ENCODE results near the gene POMT2.

Gene POMT2

DNA sequence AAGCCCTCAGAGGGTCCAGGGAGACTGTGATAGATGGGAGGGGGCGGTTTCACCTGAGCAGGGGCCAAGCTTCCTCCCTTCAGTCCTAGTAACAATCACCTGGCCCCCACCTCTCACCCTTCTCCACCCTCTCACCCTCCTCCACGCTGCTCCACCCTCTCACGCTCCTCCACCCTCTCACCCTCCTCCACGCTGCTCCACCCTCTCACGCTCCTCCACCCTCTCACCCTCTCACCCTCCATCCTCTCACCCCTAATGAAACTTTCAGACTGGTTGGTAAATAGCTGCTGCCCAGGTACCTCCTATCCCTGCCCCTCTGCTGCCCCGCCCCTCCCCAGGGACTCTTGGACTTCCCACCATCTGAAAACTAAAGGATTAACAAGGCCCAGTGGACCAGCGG lies 83.9 kb downstream of the POMT2 start:
- no peak for DNase-seq

DNA sequence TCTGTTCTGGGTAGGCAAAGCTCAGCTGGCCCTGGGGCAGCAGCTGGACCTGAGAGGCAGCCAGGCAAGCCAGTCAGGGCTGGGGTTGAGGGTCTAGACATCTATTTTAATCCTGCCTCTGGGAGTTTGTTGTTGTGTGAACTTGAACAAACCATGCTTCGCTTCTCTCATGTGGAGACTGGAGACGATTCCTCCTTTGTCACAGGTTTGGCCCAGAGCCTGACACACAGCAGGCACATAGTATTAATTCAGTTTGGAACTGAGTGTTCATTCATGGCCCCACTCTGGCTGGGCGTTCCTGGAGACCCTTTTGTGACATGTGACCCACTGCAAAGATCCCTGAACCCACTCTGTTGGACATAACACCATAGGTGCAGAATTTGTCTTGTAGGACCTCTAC lies 89.0 kb downstream of the POMT2 start:
- DNase-seq, result no peak

GRCh38 chr14:77230914-77231313 lies 89.8 kb downstream of the POMT2 start:
- no peak for DNase-seq

DNA sequence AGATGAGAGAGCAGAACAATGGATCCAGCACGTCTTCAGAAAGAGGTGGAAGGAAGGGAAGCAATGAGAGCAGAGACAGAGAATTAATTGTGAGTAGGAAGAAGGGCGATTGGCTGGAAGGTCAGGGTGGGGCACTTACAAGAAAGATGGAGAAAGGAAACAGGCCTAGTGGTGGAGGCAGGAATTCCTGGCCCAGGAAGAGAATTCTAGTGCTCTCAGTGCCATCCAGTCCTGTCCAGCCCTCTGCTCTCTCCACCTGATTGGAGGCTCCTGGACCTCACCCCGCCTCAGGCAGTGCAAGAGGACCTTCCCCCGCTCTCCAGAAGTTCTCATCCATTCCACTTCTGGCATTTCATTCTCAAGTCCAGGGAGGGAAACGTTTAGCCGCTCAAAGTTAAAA lies 92.6 kb downstream of the POMT2 start:
- DNase-seq, result no peak

DNA sequence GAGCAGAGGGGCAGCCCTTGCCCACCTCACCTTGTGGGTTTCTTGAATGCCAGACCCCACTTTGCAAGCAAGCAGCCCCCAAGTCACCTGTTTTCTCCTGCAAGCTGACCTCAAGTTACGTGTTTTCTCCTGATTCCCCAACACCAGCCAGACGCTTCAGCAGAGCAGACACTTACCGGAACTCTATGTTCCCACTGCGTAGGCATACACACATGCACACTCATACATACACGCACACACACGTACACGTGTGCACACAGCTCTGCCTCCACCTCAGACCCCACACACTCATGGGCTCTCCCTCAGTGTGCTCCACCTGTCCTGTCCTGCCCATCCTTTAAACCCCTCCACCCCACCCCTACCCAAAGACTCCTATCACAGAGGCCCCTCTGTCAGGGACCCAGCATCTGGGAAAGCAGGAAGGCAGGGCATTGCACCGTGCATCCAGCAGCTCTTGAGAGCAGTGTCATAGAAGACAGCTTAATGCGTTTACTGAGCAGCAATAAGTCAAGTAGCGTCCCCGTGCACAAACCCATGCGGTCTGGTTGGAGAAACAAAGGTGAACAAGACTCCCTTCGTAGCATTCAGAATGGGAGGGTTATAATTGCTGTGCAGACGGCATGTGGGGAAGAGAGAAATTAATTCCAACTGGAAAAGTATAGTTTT lies 94.7 kb downstream of the POMT2 start:
- DNase-seq, result no peak

DNA sequence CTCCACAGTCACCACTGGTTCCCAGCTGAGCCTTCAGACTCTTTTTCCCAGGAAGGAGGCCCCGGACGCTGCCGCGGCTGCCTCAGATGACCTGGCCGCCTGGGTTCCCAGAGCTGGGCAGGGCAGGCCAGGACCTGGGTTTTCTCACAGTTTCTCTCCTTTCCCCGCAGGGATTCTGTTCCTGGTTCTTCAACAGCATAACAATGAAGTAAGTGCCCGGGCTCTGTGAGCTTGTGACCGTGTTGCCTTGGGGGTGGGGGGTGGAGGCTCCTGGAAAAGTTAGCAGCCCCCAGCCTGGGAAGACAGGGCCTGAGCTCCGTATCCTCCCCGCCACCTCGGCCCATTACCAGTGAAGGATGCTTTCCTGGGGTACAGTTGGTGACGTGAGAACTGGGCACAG lies 95.4 kb downstream of the POMT2 start:
- DNase-seq, result no peak
